Nephron progenitor cell (in vitro differentiated cells): Measurements from ENCODE around the gene PLB1.

ENCODE experiments used
- DNase-seq: peaks from one replicate; pipeline ENCODE4 v3.0.0; 2021
- H3K27ac Mint-ChIP-seq: 2 replicates; pipeline ENCODE4 v1.8.0; 2021; ENCODE audit warnings: mild to moderate bottlenecking, moderate library complexity, mixed read lengths
- H3K27me3 Mint-ChIP-seq: 2 replicates; pipeline ENCODE4 v1.8.0; 2021; ENCODE audit warnings: mild to moderate bottlenecking, low read depth, mixed read lengths; ENCODE audit not compliant: poor library complexity
- H3K36me3 Mint-ChIP-seq: 2 replicates; pipeline ENCODE4 v1.8.0; 2021; ENCODE audit warnings: low read depth, mixed read lengths
- H3K4me1 Mint-ChIP-seq: 2 replicates; pipeline ENCODE4 v1.8.0; 2021; ENCODE audit warnings: mixed read lengths
- H3K4me3 Mint-ChIP-seq: 2 replicates; pipeline ENCODE4 v1.8.0; 2021; ENCODE audit warnings: mild to moderate bottlenecking, moderate library complexity, mixed read lengths
- H3K9me3 Mint-ChIP-seq: 2 replicates; pipeline ENCODE4 v1.8.0; 2021; ENCODE audit warnings: mild to moderate bottlenecking, moderate library complexity, mixed read lengths
- TF ChIP-seq, protein P1 (sequence below): fragments of 200-600 bp; sonication (generic); IDR thresholded peaks from 2 replicates; pipeline ENCODE4 v1.5.0; 2021; ENCODE audit warnings: antibody characterized with exemption

PLB1 gene

DNA sequence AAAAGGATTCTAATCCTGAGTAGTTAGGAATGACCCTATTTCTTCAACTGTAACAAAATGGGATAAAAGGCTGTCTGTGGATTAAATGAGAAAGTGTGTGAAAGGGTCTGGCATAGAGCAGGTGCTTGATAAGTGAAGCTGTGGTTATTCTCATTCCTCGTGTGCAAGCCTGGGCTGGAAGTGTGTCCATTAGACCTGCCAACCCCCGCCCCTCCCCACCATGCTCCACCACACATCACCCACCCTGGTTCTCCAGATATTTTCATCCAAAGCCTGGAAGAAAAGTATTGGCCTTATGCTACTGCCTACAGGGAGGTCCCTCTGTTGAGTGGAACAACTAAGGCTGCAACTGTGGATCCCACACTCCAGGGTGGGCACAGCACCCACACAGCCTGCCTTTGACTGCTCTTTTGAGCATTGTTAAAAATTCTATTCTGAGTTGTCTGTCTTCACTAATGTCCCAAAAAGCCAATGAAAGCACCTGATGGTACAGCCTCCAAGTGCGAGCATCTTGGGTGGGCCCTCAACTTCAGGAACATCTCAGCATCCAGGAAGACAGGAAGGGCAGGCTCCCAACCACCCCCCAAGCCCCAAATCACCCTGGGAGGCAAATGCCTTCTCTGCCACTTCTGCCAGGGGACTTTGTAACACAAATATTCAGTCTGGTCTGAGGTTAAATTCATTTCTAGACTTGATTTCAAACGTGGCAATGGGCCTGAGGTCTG lies 153.0 kb downstream of the PLB1 start:
- H3K36me3 Mint-ChIP-seq, result no peaks in the 10 kb centered on the region
- peaks cover 8% of the 10 kb centered on the region for H3K27me3 Mint-ChIP-seq
- H3K9me3 Mint-ChIP-seq, result no peaks in the 10 kb centered on the region
- DNase-seq, result no peak
- H3K27ac Mint-ChIP-seq, result no peak overlapping the region
- H3K4me1 Mint-ChIP-seq, result peaks cover 38% of the 10 kb centered on the region
- TF ChIP-seq, protein P1, sequence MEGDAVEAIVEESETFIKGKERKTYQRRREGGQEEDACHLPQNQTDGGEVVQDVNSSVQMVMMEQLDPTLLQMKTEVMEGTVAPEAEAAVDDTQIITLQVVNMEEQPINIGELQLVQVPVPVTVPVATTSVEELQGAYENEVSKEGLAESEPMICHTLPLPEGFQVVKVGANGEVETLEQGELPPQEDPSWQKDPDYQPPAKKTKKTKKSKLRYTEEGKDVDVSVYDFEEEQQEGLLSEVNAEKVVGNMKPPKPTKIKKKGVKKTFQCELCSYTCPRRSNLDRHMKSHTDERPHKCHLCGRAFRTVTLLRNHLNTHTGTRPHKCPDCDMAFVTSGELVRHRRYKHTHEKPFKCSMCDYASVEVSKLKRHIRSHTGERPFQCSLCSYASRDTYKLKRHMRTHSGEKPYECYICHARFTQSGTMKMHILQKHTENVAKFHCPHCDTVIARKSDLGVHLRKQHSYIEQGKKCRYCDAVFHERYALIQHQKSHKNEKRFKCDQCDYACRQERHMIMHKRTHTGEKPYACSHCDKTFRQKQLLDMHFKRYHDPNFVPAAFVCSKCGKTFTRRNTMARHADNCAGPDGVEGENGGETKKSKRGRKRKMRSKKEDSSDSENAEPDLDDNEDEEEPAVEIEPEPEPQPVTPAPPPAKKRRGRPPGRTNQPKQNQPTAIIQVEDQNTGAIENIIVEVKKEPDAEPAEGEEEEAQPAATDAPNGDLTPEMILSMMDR, result no peak
- no peak overlapping the region for H3K4me3 Mint-ChIP-seq

DNA sequence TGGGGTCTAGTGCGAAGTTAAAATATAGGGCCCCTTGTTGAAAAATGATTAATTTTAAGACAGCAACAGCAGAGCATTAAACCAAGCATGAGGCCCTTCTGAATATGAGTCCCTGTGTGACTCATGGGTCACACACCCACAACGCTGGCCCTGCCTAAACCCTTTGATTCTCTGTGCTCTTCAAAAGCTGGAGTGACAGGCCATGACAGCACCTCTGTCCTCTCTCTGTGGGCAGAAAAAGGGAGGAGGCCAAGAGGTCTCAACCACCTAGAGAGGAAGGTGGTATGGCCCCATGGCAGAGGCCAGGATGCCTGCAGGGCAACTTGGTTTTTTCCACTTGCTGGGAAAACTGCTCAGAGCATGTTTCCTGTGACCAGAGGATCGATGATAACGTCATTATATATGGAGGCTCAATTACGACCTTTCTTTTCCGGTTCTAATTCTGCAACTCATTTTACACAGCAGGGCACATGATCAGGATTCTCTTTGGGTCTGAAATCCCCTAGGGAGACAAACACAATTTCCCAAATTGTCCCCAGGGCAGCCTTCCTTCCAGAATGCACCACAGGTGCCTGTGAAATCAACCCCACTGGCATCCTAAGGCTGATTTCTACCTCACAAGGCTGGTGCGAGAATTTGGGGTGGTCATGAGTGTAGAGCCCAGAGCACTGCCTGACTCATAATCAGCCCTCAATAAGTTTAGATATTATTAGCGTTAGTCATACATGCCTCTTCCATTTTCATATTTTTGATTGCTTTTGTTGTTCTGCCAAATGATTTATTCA lies 153.8 kb downstream of the PLB1 start:
- Mint-ChIP-seq H3K36me3 (no peaks in the 10 kb centered on the region), H3K9me3 (no peaks in the 10 kb centered on the region), H3K27ac (no peak overlapping the region), H3K4me1 (peaks cover 38% of the 10 kb centered on the region), H3K27me3 (peaks cover 8% of the 10 kb centered on the region), H3K4me3 (no peak overlapping the region)
- TF ChIP-seq, protein P1, result no peak
- DNase-seq, result no peak

DNA sequence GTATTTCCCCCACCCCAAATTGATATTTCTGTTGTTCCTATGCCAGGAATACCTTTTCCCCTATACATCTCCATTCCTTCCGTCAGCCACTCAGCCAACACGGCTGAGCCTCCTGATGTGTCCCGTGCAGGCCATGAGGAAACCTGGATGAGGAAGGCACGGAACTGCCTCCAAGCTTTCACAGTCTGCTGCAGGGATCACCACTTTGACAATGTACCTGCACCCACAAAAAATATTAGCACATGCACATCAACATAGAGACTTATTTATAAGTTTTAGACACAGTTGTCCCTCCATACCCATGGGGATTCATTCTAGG lies 154.4 kb downstream of the PLB1 start:
- Mint-ChIP-seq H3K4me3 (no peak overlapping the region), H3K27ac (no peak overlapping the region), H3K4me1 (peaks cover 38% of the 10 kb centered on the region), H3K36me3 (no peaks in the 10 kb centered on the region), H3K27me3 (peaks cover 8% of the 10 kb centered on the region), H3K9me3 (no peaks in the 10 kb centered on the region)
- TF ChIP-seq, protein P1, result no peak
- no peak for DNase-seq

DNA sequence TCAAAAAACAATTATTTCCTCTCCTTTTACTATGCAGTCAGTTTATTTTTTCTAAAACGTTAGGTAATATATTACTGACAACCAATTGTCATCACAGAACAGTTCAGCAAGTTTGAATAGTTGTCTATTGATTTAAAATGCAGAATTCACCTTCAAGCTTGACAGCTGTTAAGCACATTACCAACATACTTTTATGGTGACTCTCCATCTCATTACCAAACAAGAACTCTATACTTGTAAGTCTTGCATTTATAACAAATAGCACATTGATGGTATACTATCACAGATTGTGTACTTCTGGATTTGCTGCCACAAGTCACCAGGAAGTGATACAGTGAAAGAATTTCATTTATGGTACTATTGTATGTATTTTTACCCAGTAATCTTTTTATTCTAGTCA lies 156.4 kb downstream of the PLB1 start:
- Mint-ChIP-seq H3K27me3 (peaks cover 8% of the 10 kb centered on the region), H3K4me3 (no peak overlapping the region), H3K36me3 (no peaks in the 10 kb centered on the region), H3K27ac (no peak overlapping the region), H3K4me1 (peaks cover 37% of the 10 kb centered on the region), H3K9me3 (no peaks in the 10 kb centered on the region)
- no peak for DNase-seq
- TF ChIP-seq, protein P1, result no peak

DNA sequence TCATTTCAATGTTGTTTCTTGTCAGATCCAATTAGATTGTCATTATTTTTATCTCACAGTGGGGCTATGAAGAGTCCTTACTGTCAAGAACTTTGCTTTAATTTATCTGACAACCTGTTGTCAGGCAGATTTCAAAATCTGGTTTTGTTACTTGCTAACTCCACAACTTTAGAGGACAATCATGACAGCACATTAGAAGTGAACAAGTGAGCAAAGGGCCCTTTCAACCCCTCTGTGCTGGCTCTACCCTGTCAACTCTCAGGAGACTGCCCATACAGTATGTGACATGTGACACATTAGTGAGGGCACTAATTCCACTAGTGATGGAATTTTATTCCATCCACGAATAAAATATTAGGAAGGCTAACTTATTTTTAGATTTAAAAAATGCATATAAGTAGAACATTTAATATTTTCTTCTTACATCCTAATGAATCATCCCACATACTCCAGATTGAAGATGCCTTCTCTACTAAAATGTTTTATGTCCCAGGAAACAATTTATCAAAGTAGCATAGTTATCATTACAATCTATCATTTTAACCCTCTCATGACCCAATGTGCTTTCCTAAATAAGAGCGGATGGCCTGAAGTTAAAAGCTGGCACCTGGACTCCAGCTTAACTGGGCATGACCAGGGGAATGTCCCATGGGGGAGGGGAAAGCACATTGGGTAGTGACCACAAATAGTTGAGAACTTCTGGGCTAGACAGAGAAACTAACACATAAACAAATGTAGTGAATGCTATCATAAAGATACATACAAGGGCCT lies 158.2 kb downstream of the PLB1 start:
- Mint-ChIP-seq H3K27me3 (peaks cover 12% of the 10 kb centered on the region), H3K27ac (no peak overlapping the region), H3K36me3 (peaks cover 5% of the 10 kb centered on the region), H3K4me1 (peaks cover 45% of the 10 kb centered on the region), H3K4me3 (no peak overlapping the region), H3K9me3 (peaks cover 5% of the 10 kb centered on the region)
- no peak for DNase-seq
- TF ChIP-seq, protein P1, result no peak
